HG03196 (cell line): ENCODE results near the gene RAPGEF3.

Source experiments
- ATAC-seq: cut with Tn5 transposase; IDR thresholded peaks from one replicate; pipeline ENCODE4 v1.9.1; 2021; ENCODE audit not compliant: unreplicated experiment

Gene RAPGEF3

GRCh38 chr12:47777151-47777550 lies 18.5 kb upstream of the RAPGEF3 start:
- no peak for ATAC-seq

- no peak for ATAC-seq
Observed at GRCh38 chr12:47776471-47777143, 17.9 kb upstream of the RAPGEF3 start.

DNA sequence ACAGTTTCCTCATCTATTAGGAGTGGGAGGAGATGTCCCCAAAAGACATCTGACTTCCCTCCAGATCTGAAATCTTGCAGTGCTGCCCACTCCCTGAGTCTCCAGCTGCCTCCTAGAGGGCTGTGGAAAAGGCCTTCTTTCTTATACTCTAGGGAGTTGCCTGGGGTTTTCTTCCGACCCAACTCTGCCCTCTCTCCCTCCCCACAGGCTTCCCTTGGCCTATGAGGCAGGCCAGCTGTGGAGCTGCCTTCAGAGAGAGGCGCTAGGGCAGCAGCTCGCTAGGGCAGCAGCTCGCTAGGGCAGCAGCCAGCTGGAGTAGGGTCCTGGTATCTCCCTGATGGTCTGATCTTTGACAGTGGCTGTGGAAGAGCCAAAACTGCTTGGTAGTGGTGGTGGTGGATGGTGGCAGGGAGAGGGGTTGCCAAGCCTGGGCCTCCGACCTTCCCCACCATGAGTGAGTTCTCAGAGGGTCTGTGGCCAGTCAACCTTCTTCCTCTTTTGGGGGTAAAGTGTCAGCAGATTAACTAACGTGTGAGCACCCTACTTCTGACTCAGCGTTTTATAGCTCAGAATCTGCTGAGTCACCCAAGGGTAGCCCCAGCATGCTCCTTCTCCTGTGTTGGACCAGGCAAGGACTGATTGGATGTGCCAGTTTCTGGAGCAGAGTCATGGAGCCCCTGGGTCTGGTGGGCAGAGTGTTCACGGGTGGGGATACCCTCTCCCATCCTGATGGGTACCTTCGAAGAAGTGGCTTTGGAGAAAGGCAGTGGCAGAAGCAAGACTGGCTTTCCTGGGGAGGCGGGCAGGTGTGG lies 16.6 kb upstream of the RAPGEF3 start:
- no peak for ATAC-seq

- no peak for ATAC-seq
Observed at GRCh38 chr12:47774663-47775062, 16.0 kb upstream of the RAPGEF3 start.

DNA sequence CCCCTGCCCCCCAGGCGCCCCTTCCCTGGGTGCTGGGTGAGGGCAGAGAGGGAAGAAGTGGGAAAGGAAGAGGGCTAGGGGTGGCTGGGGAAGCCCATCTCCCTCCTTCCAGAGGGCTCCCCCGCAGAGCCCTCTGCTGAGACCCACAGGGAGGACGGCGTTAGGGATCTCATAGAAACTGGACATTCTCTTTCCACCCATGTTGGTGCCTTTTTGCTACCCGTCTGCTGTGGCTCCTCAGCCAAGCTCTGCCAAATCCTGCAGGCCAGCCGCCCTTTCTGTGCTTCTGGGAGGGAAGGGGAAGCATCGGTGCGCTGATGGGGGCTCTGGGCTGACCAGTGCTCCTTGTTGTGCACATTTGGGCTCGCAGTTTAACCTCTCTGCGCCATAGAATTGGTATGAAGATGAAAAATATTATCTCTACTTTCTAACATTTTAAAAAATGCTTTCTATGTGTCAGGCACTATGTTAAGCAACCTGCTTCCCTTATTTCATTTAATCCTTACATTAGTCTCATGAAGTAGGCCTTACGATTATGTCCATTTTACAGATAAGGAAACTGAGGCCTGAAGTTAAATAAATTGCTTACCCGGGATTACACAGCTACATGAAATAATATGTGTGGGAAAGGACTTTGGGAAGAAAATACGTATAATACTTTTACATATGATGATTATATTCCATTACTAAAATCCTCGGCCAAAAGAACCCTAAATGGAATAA lies 15.3 kb upstream of the RAPGEF3 start:
- ATAC-seq: no peak

DNA sequence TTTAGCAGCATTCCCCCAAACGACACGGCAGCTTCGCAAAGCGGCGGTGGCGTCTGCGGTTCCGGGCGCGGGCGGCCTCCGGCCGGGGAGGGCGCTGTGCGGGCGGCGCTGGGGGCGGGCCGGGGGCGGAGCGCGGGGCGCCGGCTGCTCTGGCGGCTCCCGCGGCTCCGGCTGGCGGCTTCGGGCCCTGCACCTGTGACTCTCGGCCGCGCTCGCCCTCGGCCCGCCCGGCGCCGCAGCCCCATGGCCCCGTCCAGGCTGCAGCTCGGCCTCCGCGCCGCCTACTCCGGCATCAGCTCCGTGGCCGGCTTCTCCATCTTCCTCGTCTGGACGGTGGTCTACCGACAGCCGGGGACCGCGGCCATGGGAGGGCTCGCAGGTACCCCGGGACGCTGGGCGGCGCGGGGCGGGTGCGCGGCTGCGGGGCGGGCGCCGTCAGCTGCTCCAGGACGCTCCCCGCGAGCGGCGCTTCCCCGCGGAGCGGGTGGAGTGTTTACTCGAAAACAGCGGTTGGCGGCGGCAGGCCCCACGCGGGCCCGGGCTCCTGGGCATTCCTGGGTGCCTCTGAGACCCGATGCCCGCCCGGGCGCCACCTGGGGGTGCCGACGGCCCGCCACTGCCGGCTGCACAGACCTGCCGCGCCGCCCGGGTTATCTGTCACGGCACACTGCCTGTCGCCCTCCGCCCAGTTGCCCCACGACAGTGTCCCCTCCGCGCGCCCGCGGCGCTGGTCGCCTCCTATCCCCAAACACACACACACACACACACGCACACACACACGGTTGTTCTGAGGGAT lies 14.6 kb upstream of the RAPGEF3 start, which contains the start of gene SLC48A1:
Gene SLC48A1 (plus strand): TSS at position 177 of the 796 bp plus-strand sequence. CDS start 67 bp downstream, at position 244.
- ATAC-seq: peak; percentile 77

DNA sequence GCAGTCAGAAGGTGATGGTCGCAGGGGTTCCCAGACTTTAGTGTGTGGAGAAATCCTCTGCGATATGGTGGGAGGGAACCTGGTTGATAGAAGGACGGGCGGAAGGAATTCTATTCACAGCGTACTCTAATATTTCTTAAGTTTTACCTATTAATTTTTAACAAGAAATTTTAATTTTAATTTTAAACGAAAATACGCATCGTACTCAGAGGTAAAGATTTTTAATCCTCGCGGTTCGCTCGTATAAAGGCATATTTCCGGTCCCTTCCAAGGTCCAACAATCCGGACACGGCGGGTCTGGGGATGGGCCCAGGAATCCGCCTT lies 14.0 kb upstream of the RAPGEF3 start:
- no peak for ATAC-seq

- no peak for ATAC-seq
Observed at GRCh38 chr12:47772094-47772660, 13.5 kb upstream of the RAPGEF3 start.

GRCh38 chr12:47771304-47771703 lies 12.6 kb upstream of the RAPGEF3 start:
- ATAC-seq: no peak

DNA sequence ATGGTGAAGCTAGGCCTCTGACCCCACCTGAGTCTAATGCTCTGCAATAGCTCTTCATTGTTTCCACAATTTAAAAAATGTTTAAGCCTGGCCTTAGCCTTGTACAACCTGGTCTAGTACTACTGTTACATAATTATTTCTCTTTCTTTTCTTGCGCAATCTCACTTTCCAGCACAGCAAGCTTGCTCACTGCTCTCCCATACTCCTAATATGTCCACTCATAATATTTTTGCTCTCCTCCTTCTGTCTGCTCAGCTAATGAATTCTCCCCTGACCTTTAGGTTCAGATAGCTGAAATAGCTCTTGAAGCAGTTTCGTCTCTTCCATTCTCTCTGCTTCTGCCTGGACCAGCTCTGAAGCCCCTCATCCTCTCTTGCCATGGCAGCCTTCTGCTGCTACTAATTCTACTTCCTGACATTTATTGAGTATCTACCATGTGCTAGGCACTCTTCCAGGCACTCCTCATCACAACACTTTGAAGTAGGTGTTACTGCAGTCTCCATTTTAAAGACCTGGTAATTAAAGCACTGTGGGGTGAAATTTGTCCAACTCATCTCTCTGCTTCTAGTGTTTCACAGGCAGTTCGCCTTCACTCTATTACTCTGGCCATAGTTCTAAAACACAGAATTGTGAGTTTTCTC lies 11.5 kb upstream of the RAPGEF3 start:
- ATAC-seq: no peak

DNA sequence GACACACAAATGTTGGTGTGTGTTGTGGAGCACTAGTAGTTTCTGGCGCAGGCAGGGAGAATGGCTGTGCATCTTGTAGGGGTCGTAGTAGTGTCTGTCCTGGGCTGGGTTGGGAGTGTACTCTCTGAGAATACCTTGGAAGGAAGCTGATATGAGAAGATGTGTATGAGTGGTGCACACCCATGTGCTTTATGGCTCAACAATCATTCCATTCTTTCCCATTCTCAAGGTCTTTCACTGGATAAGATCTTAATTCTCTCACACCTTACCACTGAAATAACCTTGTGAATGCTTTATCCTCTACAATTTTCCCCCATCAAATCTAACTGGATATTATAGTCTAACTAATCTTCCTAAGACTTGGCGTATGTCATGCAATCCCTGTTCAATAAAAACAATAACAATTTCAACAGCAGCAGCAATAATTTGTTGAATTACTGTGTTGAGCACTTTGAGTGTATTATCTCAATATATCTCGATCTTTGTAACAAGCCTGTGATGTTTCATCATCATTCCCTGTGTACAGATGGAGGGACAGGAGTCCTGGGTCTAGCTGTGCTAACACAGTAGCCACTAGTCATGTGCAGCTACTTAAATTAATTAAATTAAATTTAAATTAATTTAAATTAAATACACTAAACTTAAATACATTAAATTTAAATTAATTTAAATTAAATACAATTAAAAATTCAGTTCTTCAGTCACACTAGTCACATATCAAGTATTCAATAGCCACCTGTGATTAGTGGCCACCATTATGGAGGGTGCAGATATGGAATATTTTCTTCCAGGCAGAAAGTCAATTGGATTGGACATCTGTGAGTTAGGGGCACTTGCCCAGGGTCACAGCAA lies 10.8 kb upstream of the RAPGEF3 start:
- no peak for ATAC-seq

- ATAC-seq: no peak
Observed at GRCh38 chr12:47768323-47768811, 9.7 kb upstream of the RAPGEF3 start.

DNA sequence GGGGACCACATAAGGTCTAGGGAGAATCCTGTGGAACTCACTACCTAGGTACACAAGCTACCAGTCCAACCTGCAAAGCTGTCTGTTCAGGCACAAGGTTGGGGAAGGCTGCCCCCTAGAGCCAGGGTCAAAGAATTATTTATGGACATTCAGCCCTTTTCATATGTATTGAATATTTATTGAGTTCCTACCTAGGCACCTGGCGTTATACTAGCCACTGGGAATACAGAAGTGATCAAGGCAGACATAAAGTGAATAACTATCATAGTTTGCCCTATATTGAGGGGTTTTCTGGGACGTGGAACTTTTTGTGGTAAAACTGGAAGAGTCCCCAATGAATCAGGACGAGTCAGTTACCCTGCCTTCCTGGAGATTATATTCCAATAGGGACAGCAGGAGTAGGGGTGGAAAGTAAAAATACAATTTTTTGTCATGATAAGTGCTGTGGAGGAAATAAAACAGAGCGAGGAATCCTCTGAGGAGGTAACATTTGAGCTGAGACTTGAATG lies 8.6 kb upstream of the RAPGEF3 start:
- ATAC-seq: no peak

DNA sequence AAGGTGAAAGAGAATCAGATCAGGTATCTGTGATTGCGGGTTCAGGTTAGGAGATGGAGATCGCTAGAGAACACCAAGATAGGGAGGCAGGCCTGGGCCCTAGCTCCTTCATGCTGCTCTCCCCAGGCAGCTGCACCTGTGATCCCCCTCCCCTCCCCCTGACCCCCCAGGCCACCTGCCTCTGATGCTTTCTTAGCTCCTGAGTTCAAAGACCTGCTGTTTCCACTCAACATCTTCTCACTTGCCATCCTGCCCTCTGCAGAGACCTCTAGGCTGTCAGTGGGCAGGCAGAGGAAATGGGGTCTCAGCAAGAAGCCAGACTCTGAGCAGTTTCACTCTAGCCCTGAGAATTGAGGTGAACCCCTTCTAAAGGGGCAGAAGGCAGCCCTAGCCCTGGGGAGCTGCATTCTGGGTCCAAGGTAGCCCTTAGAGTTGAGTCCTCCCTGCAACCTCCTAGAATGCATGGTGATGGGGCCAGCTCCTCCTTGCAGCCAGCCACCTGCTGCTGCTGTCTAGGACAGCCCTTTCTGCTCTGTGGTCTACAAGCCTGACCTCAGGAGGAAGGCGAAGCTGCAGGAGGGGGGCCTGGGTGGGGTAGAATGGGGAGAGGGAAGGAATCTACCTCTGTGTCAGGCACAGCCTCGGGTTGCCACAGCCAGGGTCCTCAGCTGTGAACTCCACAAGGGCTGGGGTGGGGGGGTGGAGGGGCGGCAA lies 8.0 kb upstream of the RAPGEF3 start:
- ATAC-seq: no peak

DNA sequence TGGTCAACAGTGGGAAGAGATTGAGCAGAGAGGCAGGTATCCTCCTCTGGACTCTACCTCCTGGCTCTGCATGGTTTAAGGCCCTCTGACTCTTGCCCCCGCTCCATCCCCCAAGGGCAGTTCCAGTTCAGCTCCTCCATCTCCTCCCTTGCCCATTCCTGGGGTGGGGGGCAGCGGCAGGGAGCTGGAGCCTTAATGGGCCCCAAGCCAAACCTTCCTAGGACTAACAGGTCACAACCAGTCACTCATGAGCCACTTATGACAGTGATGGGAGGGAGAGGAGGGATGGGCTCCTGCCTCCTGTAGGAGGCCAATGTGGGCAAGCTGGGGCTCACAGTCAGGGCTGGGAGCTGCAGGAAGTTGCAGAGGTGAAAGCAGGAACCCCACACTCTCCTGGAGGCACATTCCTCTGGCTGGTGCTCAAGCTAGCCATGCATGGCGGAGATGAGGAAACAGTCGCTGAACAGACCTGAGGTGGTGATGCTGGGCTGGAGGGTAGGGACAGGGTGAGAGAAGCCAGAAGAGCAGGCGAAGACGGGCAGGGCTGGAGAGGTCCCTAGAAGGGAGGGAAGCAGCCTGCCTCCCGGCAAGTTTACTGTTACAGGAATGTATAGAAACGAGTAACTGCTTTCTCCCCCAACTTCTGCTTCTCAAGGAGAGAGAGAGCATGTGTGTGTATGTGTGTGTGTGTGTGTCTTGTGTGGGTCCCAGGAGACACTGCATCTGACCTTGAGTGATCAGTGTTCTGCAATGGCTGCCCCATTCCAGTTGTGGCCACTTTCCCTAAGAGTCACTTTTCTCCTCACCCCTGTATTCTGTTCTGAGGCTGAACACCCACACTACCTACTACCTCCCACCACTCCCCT lies 5.0 kb upstream of the RAPGEF3 start:
- no peak for ATAC-seq

DNA sequence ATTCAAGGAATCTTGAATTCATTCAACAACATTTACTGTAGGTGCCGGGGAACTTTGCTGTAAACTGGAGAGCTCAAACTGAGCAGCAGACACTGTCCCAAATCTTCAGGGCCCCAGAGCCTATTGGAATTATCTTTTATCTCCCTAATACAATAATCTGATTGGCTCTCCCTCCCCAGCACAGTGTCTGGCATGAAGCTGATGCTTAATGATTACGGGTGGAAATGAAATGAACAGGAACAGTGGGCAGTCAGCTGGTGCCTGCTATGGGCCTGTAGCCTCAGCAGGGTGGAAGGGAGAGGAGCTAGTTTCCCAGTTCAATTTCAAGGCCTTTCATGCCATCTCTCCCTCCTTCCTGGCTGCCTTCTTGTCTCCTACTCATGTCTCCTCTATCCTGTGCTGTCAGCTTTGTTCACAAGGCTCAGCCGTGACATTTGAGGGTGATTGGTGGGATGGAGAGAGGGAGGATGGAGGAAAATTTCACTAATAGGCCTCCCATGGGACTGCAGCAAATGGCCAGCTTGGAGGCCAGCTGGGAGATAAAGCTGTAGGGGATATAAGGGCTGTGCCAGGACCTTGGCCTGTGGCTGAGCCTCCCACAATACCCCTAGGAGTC lies 4.3 kb upstream of the RAPGEF3 start:
- ATAC-seq: no peak

DNA sequence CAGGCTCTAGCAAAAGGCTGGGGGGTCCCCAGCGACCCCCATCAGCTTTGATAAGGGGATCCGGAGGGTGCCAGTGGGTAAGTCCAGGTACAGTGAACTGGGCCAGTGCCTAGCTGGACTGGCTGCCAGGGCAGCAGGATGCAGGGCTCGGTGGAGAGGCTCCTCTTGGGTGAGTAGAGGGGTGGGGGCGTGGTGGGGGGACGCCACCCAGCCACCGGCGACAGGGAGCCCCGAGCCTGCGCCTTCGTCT lies 171 bp downstream of the RAPGEF3 start:
- no peak for ATAC-seq
